HG02759 (cell line): ENCODE data around the gene PTPRR.

Source experiments
- ATAC-seq: cut with Tn5 transposase; IDR thresholded peaks from one replicate; pipeline ENCODE4 v1.9.1; 2021; ENCODE audit warnings: mild to moderate bottlenecking, moderate library complexity; ENCODE audit not compliant: unreplicated experiment

The PTPRR gene

GRCh38 chr12:70806827-70807226 is 113.7 kb downstream of the PTPRR start:
- ATAC-seq, result no peak

DNA sequence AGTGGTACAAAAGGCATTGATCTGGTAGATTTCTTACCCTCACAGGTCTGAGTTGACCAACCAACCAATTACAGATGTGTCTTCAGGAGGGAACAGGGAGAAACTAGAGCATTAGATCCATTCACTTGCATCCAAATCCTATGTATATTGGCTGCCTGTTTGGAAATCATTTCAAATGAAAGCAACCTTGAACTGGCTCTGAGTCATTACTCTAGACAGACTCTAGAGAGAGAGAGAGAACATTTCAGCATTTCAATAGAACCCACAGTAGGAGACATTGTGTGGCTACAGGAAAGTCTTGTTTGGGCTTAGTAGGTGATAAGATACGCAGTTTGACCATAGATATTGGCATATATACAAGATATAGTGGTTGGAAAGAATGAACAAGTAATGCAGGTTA is 114.5 kb downstream of the PTPRR start:
- ATAC-seq, result no peak

DNA sequence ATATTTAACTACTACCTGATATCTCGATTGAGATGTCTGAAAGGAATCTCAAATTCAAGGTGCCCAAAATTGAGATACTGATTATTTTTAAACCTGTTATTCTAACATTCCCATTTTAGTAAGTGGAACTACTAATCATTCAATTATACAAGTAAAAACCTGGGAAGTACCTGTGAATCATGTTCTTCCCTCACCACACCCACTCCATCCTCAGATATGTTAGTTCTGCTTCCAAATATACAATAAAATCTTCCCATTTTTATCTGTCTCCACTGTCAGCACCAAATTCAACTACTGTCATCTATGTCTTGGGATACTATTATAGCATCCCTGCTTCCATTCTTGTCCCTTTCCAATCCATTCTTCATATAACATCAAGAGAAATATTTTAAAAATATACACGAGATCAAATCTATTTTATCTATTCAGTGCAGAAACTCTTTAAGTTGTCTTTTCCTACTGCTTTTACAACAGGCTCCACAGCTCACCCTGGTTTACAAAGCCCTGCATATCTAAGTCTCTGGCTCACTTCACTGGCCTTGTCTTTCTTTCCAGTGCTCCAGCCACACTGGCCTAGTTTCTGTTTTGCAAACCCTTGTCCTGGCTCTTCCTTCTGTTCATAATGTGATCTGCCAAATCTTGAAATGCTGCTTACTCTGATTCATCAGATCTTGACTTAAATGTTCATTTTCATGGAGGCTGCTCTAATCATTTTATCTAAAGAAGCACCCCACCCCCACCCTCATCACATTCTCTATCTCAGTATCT is 122.3 kb downstream of the PTPRR start:
- ATAC-seq, result no peak

DNA sequence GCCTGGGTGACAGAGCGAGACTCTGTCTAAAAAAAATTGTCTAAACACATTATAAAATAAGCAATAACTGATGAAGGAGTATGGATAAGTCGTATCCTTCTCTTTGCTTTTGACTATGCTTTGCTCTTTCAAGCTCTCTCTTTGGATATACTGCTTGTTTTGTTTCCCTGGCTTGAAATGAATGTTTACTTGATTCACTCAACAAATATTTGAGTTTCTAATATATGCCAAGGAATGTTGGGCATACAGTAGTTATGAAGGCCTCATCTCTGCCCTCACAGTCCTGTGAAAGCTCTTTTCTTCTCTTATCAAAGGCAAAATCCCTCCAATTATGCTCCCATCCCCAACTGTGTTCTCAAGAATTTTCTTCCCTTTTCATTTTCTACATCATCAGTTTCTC is 123.5 kb downstream of the PTPRR start:
- no peak for ATAC-seq

- ATAC-seq, result no peak
These were observed 124.9 kb downstream of the PTPRR start for GRCh38 chr12:70795608-70796007.

- no peak for ATAC-seq
These were observed 126.4 kb downstream of the PTPRR start for GRCh38 chr12:70794131-70794530.

- no peak for ATAC-seq
These were observed 131.8 kb downstream of the PTPRR start for GRCh38 chr12:70788774-70789173.

DNA sequence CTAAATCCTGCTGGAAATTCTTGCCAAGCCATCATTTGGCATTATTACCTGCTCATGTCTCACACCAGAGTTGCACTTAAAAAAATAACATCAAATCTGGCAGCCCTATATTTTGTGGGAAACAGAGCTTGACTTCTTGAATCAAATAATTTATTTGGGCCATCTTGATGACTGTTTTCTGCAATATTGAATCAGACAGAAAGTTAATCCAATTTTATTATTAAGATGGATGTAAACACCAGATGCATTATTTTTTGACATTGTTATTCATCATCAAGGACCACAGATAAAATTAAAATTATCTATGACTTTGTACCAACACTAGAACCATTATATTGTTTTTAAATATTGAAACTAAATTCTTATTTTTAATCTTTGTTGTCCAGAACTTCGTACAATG is 132.9 kb downstream of the PTPRR start:
- no peak for ATAC-seq

- ATAC-seq, result no peak
These were observed 134.6 kb downstream of the PTPRR start for GRCh38 chr12:70785896-70786295.

GRCh38 chr12:70784042-70784668 is 136.4 kb downstream of the PTPRR start:
- ATAC-seq, result no peak

- ATAC-seq, result no peak
These were observed 137.1 kb downstream of the PTPRR start for GRCh38 chr12:70783455-70783854.

DNA sequence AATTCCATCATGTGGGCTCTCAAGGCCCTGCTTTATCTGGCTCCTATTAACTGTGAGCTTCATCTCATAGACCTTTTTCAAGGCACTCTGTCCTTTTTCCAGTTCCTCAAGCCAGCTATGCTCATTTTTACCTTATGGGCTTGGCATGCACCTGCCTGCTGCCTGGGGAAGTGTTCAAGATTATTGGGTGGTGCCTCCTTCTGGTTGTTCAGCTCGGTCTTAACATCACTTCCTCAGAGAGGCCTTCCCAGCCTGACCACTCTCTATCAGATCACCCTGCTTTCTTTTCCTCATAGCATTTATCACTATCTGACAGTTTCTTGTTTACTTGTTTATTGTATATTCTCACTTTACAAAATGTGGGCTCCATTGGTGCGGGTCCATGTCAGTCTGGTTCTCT is 141.3 kb downstream of the PTPRR start:
- no peak for ATAC-seq

DNA sequence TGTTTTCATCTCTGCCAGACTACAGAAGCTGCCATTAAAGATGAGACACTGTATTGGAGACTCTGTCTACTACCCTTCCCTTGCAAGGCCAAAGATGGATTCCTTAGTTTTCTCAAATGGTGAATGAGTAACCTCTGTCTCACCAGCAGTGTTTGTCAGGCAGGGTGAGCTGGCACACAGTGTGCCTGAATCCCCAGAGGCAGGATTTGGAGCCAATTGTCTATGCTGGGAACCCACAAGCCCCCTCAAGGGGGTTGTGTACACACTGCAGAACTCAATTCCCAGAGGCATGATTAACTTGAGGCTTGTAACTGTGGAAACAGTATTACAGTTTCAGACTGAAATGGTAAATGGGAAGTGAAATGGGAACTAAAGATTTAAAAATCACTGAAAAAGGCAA is 146.5 kb downstream of the PTPRR start:
- no peak for ATAC-seq

DNA sequence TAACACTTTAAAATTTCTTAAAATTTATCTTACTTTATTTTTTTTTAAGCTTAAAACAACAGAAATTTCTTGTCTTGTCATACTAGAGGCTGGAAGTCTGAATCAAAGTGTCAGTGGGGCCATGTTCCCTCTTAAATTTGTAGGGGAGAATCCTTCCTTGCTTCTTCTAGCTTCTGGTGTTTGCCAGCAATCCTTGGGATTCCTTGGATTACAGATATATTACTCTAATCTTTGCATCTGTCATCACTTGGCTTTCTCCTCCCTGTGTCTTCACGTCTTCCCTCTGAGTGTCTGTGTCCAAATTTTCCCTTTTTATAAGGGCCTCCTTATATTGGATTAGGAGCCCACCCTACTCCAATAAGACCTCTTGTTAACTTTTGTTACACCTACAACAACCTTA is 147.7 kb downstream of the PTPRR start:
- ATAC-seq, result no peak

- ATAC-seq, result no peak
These were observed 149.0 kb downstream of the PTPRR start for GRCh38 chr12:70771581-70771980.

DNA sequence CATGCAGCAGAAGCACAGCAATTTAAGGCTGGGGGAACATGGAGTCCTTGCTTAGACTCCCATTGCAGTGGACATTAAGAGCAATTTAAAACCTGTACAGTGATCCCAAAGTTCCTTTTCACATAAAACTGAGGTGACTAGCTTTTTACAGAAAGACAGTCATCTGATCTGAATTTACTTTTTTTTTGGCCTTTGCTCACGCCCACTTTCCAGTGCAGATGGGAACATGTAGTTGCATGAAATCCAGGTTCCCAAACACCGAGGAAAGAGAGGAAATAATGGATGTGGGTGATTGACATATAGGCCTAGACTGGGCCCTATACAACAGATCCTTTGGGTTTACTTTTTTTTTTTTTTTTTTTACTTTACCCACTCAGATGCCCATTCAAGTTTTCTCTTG is 156.9 kb downstream of the PTPRR start:
- no peak for ATAC-seq

DNA sequence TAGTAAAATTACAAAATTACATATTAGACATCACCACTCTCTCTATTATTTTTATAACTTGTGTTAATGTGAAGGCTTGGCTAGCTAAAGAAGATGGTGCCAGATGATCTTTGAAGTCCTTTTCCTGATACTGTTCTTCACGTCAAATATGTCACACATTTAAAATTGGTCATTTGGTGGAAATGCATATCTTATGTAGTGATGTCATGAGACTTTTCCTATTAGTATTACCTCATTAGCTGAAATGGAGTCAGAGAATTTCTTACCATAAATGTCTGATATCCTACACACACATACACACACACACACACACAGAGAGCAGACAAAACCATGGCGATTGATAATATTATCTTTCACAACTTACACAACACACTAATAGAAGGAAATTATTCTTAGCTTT is 158.5 kb downstream of the PTPRR start:
- ATAC-seq, result no peak

GRCh38 chr12:70759161-70759918 is 161.2 kb downstream of the PTPRR start:
- no peak for ATAC-seq

- no peak for ATAC-seq
These were observed 162.1 kb downstream of the PTPRR start for GRCh38 chr12:70758494-70758845.

DNA sequence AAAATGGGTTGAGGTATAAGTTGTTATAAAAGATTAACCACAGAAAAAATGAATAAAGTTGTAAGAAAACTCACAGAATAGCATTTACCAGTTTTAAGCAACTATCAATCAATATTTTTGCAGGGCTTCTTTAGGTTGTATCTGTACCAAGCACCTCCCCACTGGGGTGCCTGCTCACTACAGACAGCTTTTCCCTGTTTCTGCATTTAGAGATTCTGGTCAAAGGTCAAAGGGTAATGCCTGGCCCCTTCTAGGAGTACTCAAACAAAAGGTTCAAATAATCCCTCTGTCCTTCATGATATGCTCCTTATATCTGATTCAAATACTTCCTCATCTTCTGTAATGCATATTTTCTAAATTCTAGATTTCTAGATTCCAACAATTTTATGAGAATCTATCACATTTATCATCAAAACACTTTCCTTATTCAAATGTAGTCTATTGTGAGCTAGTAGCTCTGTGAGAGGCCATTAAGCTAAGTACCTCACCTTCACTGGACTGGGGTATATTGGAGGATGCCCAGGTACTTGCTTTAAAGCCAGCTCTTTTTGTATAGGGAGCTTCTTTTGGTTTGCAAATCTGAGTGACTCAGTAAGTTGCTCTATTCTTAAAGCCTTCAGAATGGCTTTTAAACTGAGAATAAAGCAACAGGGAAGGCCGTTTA is 162.6 kb downstream of the PTPRR start:
- no peak for ATAC-seq

DNA sequence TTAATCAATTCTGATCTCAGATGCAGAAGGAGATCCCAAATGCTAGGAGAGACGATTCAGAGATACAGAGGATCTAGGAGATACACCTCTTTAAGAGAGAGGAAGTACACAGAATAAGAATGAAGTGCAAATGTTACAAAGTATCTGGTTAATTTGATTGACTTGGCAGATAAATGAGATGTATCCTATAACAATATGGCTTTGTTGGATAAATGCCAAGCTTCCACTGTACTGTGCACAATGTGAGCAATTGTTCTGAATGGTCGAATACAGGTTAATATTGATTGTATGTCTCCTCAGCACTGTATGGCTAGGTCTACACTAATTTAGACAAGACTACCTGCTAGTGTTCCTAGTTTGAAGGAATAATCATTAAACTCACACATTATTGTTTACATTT is 163.7 kb downstream of the PTPRR start:
- ATAC-seq, result no peak

DNA sequence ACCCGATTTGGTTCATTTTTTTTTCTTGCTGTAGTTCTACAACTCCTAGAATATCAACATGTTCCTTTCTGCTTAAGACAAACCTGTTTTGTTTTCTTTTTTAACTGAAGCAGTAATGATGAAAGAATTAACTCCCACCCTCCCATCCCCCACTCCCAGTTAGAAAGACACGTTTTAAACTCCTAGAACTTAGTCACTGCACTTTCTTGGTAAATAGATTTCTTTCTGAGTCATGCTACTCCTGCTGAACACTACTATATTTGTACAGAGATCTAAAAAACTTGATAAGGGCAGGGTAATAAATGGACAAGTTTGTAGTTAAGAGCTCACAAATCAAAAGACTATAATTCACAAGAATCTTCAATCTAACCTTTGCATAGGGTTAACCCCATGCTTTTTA is 164.4 kb downstream of the PTPRR start:
- ATAC-seq, result no peak
